Lower leg skin (tissue), 4 donors: ENCODE data around the gene IGF2. TPM values are rescaled to one million over a fixed set of nuclear protein-coding genes. Genes with fewer than 3 reads are reported as not detected.

ENCODE experiments used
- DNase-seq, 2 donors: peaks; one replicate each; pipeline ENCODE4 v3.0.0-alpha.2; 2019; ENCODE audit warnings: low spot score in 2 of 2
- H3K4me3 ChIP-seq: fragments of 200-600 bp; sonication (generic); 2 replicates; pipeline ENCODE4 v1.5.1; 2017; ENCODE audit warnings: mild to moderate bottlenecking, low read depth; ENCODE audit not compliant: poor library complexity, severe bottlenecking
- CTCF ChIP-seq, 3 donors: fragments of 450-650 bp; IDR thresholded peaks; one replicate each; pipeline ENCODE4 v1.5.1; 2016; ENCODE audit warnings: antibody characterized with exemption in 3 of 3, mild to moderate bottlenecking in 3 of 3, moderate library complexity in 2 of 3
- POLR2A ChIP-seq, 2 donors: fragments of 450-650 bp; IDR thresholded peaks; one replicate each; pipeline ENCODE4 v1.6.1; 2016 to 2017; ENCODE audit warnings: antibody characterized with exemption in 2 of 2, mild to moderate bottlenecking in 1 of 2, moderate library complexity in 1 of 2
- WGBS, 2 donors: methylation state at CpG; one replicate each; pipeline ENCODE4 v1.1.5; 2018; 5-methylcytosine and 5-hydroxymethylcytosine counted together
- intact Hi-C: fragments of 100-400 bp; cut with DNase I; formaldehyde crosslinking; loops from one replicate; pipeline ENCODE4 v1.15.0; 2023; ENCODE audit warnings: low total_unique reads
- total RNA-seq, 4 donors: library from RNA; depleted of rRNA; stranded (reverse); fragments of >200 nt; gene quantifications; one replicate each; pipeline ENCODE4 v1.1.0, GENCODE V29; 2016

The IGF2 gene
- total RNA-seq, 4 donors from 2014 or later = 4.5 to 14.7 (median 6.0) TPM

GRCh38 chr11:2132874-2133240 lies 6.3 kb downstream of the IGF2 start:
- intact Hi-C loops = no loop called here
- DNase-seq = no peak
- 54 to 65% methylated on average over 19 to 24 of the region's 24 CpGs for WGBS, 2 donors
- TF ChIP-seq POLR2A (IDR thresholded peaks at IDR 0.05) (no peak), CTCF (IDR thresholded peaks at IDR 0.05) (no peak)
- H3K4me3 ChIP-seq = no peak overlapping the region

GRCh38 chr11:2132246-2132645 lies 6.9 kb downstream of the IGF2 start:
- intact Hi-C loops = no loop called here
- no peak for DNase-seq
- WGBS, 2 donors = 60 to 74% methylated on average over 6 of the region's 6 CpGs
- H3K4me3 ChIP-seq = no peak overlapping the region
- no peak for TF ChIP-seq CTCF (IDR thresholded peaks at IDR 0.05)
- TF ChIP-seq POLR2A (IDR thresholded peaks at IDR 0.05) = no peak

GRCh38 chr11:2131371-2132236 lies 7.6 kb downstream of the IGF2 start:
- intact Hi-C loops = no loop called here
- no peak for DNase-seq
- no peak overlapping the region for H3K4me3 ChIP-seq
- WGBS, 2 donors = 84% methylated on average over 28 of the region's 28 CpGs
- TF ChIP-seq CTCF (IDR thresholded peaks at IDR 0.05) (peak in 1 of 3 donors; percentile 19), POLR2A (IDR thresholded peaks at IDR 0.05) (no peak)

GRCh38 chr11:2130881-2131352 lies 8.3 kb downstream of the IGF2 start:
- 74 to 77% methylated on average over 17 to 18 of the region's 18 CpGs for WGBS, 2 donors
- intact Hi-C loops = no loop called here
- H3K4me3 ChIP-seq = no peak overlapping the region
- TF ChIP-seq CTCF (IDR thresholded peaks at IDR 0.05) = no peak
- no peak for TF ChIP-seq POLR2A (IDR thresholded peaks at IDR 0.05)
- no peak for DNase-seq

GRCh38 chr11:2129699-2130366 lies 9.4 kb downstream of the IGF2 start:
- 84 to 87% methylated on average over 14 to 22 of the region's 25 CpGs for WGBS, 2 donors

More at GRCh38 chr11:2129699-2130366, 9.4 kb downstream of the IGF2 start:
- TF ChIP-seq POLR2A (IDR thresholded peaks at IDR 0.05) = no peak
- TF ChIP-seq CTCF (IDR thresholded peaks at IDR 0.05) = no peak
- no peak for DNase-seq
- intact Hi-C loops = no loop called here
- H3K4me3 ChIP-seq = no peak overlapping the region
